H1 (cell line): ENCODE data around the gene DCLRE1A. TPM values are rescaled to one million over a fixed set of nuclear protein-coding genes. Genes with fewer than 3 reads are reported as not detected.

Source experiments
- CTCF ChIA-PET: fragments of 300-600 bp; sonication (Branson Sonifier 250); formaldehyde crosslinking; loops from one replicate; lab custom pipeline; 2021; ENCODE audit not compliant: partially characterized antibody; lab: Charles Lee
- POLR2A ChIA-PET: fragments of 300-600 bp; sonication (Branson Sonifier 250); formaldehyde crosslinking; loops from one replicate; lab custom pipeline; 2021; ENCODE audit warnings: inconsistent platforms; ENCODE audit not compliant: partially characterized antibody; lab: Charles Lee
- DNase-seq, 2 experiments: peaks; one replicate each; pipeline versions ENCODE4 v3.0.0 to v3.0.0-alpha.2; 2010 to 2022; ENCODE audit warnings: low spot score in 2 of 2, low read depth in 1 of 2, mixed read lengths in 1 of 2
- FAIRE-seq: peaks from 2 replicates; lab custom pipeline; 2011; peaks lifted over from hg19 to GRCh38; lab: Jason Lieb, UNC
- H2AFZ ChIP-seq: 2 replicates; pipeline ENCODE4 v1.8.1; 2012; ENCODE audit warnings: low read length, inconsistent platforms
- H2AK5ac ChIP-seq: 2 replicates; pipeline ENCODE4 v1.6.1; 2013; ENCODE audit warnings: low read depth, low read length
- H2BK120ac ChIP-seq: replicated peaks from 2 replicates; pipeline ENCODE3; 2013; ENCODE audit warnings: low read depth, low read length, inconsistent platforms
- H2BK12ac ChIP-seq: 2 replicates; pipeline ENCODE4 v1.6.1; 2013; ENCODE audit warnings: low read depth, low read length
- H2BK15ac ChIP-seq: 2 replicates; pipeline ENCODE4 v1.6.1; 2013; ENCODE audit warnings: low read length
- H2BK20ac ChIP-seq: 2 replicates; pipeline ENCODE4 v1.6.1; 2013; ENCODE audit warnings: low read length
- H2BK5ac ChIP-seq: 2 replicates; pipeline ENCODE4 v1.6.1; 2013; ENCODE audit warnings: low read depth, low read length
- H3K14ac ChIP-seq: 2 replicates; pipeline ENCODE4 v1.6.1; 2013; ENCODE audit warnings: inconsistent platforms; ENCODE audit not compliant: insufficient read length
- H3K18ac ChIP-seq: 2 replicates; pipeline ENCODE4 v1.6.1; 2013; ENCODE audit warnings: low read length; ENCODE audit errors: extremely low read depth
- H3K23ac ChIP-seq: 2 replicates; pipeline ENCODE4 v1.6.1; 2013; ENCODE audit warnings: inconsistent platforms; ENCODE audit not compliant: insufficient read length
- H3K23me2 ChIP-seq: 2 replicates; pipeline ENCODE4 v1.6.1; 2013; ENCODE audit warnings: low read depth, low read length
- H3K27ac ChIP-seq: 2 replicates; pipeline ENCODE4 v1.6.1; 2011; ENCODE audit warnings: low read depth, low read length, inconsistent platforms
- H3K27me3 ChIP-seq, 4 experiments: replicated peaks in 1 of 4; 1 replicate in 1 of 4; 2 replicates in 3 of 4; pipeline versions ENCODE4 v1.6.1 to v1.8.1; 2011 to 2013; ENCODE audit warnings: low read length in 3 of 4, mild to moderate bottlenecking in 3 of 4, inconsistent platforms in 2 of 4, mixed read lengths in 2 of 4, moderate library complexity in 1 of 4; ENCODE audit not compliant: control insufficient read depth in 3 of 4, insufficient read depth in 3 of 4; ENCODE audit errors: extremely low read depth in 1 of 4
- H3K36me3 ChIP-seq, 4 experiments: 2 replicates each; pipeline versions ENCODE4 v1.6.1 to v1.8.1; 2011 to 2013; ENCODE audit warnings: mild to moderate bottlenecking in 4 of 4, low read length in 3 of 4, moderate library complexity in 2 of 4, control low read depth in 1 of 4, inconsistent platforms in 1 of 4; ENCODE audit not compliant: insufficient read depth in 4 of 4, control insufficient read depth in 2 of 4
- H3K4ac ChIP-seq: replicated peaks from 2 replicates; pipeline ENCODE3; 2013; ENCODE audit warnings: low read length, low read depth, mixed read lengths, inconsistent platforms; ENCODE audit not compliant: insufficient read length
- H3K4me1 ChIP-seq, 4 experiments: replicated peaks in 1 of 4; 1 replicate in 1 of 4; 2 replicates in 3 of 4; pipeline versions ENCODE4 v1.6.1 to v1.8.1; 2011 to 2013; ENCODE audit warnings: low read length in 3 of 4, inconsistent platforms in 2 of 4, mixed read lengths in 1 of 4; ENCODE audit not compliant: insufficient read depth in 4 of 4, control insufficient read depth in 3 of 4
- H3K4me2 ChIP-seq, 2 experiments: 2 replicates each; pipeline versions ENCODE4 v1.6.1 to v1.8.1; 2011 to 2013; ENCODE audit warnings: low read depth in 2 of 2, low read length in 2 of 2, control low read depth in 1 of 2, inconsistent platforms in 1 of 2, mild to moderate bottlenecking in 1 of 2; ENCODE audit not compliant: insufficient read depth in 1 of 2
- H3K4me3 ChIP-seq, 4 experiments: fragments of 200-600, 300-600 bp in 1 of 4; sonication (generic), shearing (Covaris generic), sonication (Bioruptor Twin) in 1 of 4; 2 replicates each; pipeline versions ENCODE4 v1.5.1 to v1.8.1; 2011 to 2016; ENCODE audit warnings: low read length in 4 of 4, low read depth in 3 of 4, control low read depth in 2 of 4, inconsistent platforms in 2 of 4, mild to moderate bottlenecking in 2 of 4, mixed read lengths in 1 of 4, moderate library complexity in 1 of 4; ENCODE audit not compliant: insufficient read depth in 2 of 4; ENCODE audit errors: extremely low read depth in 1 of 4
- H3K56ac ChIP-seq: replicated peaks from 2 replicates; pipeline ENCODE3; 2013; ENCODE audit warnings: low read depth, mild to moderate bottlenecking, mixed read lengths, low read length, inconsistent platforms; ENCODE audit not compliant: insufficient read length
- H3K79me1 ChIP-seq: 2 replicates; pipeline ENCODE4 v1.6.1; 2013; ENCODE audit warnings: low read depth, low read length, control low read depth
- H3K79me2 ChIP-seq, 2 experiments: 2 replicates each; pipeline versions ENCODE4 v1.6.1 to v1.8.1; 2012 to 2013; ENCODE audit warnings: low read length in 2 of 2, mild to moderate bottlenecking in 2 of 2, inconsistent platforms in 1 of 2; ENCODE audit not compliant: insufficient read depth in 2 of 2, control insufficient read depth in 1 of 2
- H3K9ac ChIP-seq, 4 experiments: replicated peaks in 1 of 4; 1 replicate in 1 of 4; 2 replicates in 3 of 4; pipeline versions ENCODE4 v1.6.1 to v1.8.1; 2011 to 2013; ENCODE audit warnings: low read depth in 3 of 4, low read length in 3 of 4, control low read depth in 2 of 4, mild to moderate bottlenecking in 2 of 4, moderate library complexity in 2 of 4, inconsistent platforms in 1 of 4; ENCODE audit errors: extremely low read depth in 1 of 4
- H3K9me3 ChIP-seq, 2 experiments: 2 replicates each; pipeline versions ENCODE4 v1.6.1 to v1.8.1; 2012 to 2013; ENCODE audit warnings: mild to moderate bottlenecking in 2 of 2, moderate library complexity in 2 of 2, control low read depth in 1 of 2, inconsistent platforms in 1 of 2, low read depth in 1 of 2, low read length in 1 of 2, mixed read lengths in 1 of 2; ENCODE audit not compliant: insufficient read depth in 2 of 2
- H4K20me1 ChIP-seq, 2 experiments: replicated peaks in 1 of 2; 2 replicates each; pipeline versions ENCODE3 to v1.8.1; 2011 to 2013; ENCODE audit warnings: inconsistent platforms in 2 of 2, low read length in 2 of 2, mild to moderate bottlenecking in 1 of 2; ENCODE audit not compliant: insufficient read depth in 2 of 2, control insufficient read depth in 1 of 2
- H4K5ac ChIP-seq: 2 replicates; pipeline ENCODE4 v1.6.1; 2013; ENCODE audit warnings: low read length, low read depth, mixed read lengths, inconsistent platforms; ENCODE audit not compliant: insufficient read length
- H4K8ac ChIP-seq: 2 replicates; pipeline ENCODE4 v1.8.0; 2013; ENCODE audit warnings: mild to moderate bottlenecking, moderate library complexity, low read length, inconsistent platforms; ENCODE audit not compliant: insufficient read depth; ENCODE audit errors: extremely low read depth
- H4K91ac ChIP-seq: replicated peaks from 2 replicates; pipeline ENCODE3; 2013; ENCODE audit warnings: low read length, mixed read lengths, inconsistent platforms; ENCODE audit not compliant: insufficient read length
- ASH2L ChIP-seq: fragments of 200-600, 300-600 bp; sonication (generic); IDR thresholded peaks from one replicate; pipeline ENCODE4 v1.7.1; 2017; ENCODE audit warnings: low read length
- CTBP2 ChIP-seq: IDR thresholded peaks from 2 replicates; pipeline ENCODE4 v1.7.0; 2011; ENCODE audit warnings: borderline replicate concordance, mild to moderate bottlenecking, moderate library complexity, mixed read lengths, low read length; ENCODE audit not compliant: insufficient read depth, insufficient read length
- CTCF ChIP-seq, 3 experiments: IDR thresholded peaks; 1 replicate in 2 of 3; 2 replicates in 1 of 3; pipeline versions ENCODE4 v1.5.1 to v1.6.1; 2011; ENCODE audit warnings: low read length in 3 of 3, mild to moderate bottlenecking in 3 of 3, inconsistent platforms in 2 of 3, low read depth in 1 of 3, moderate library complexity in 1 of 3; ENCODE audit not compliant: insufficient read depth in 1 of 3; ENCODE audit errors: control extremely low read depth in 1 of 3
- MAFK ChIP-seq: IDR thresholded peaks from 2 replicates; pipeline ENCODE4 v1.6.1; 2012; ENCODE audit warnings: low read depth, mild to moderate bottlenecking, improper control_type of control experiment, low read length
- NANOG ChIP-seq: IDR thresholded peaks from 2 replicates; pipeline ENCODE4 v1.6.1; 2011; ENCODE audit warnings: low read length, low read depth, mild to moderate bottlenecking, inconsistent platforms; ENCODE audit not compliant: insufficient read depth, poor library complexity, severe bottlenecking
- PHF8 ChIP-seq: fragments of 200-600 bp; sonication (generic); conservative IDR thresholded peaks from 2 replicates; pipeline ENCODE4 v1.7.1; 2012; ENCODE audit warnings: low read depth, mild to moderate bottlenecking, inconsistent platforms, low read length, moderate library complexity
- RXRA ChIP-seq: IDR thresholded peaks from 2 replicates; pipeline ENCODE4 v1.6.1; 2011; ENCODE audit warnings: low read depth, mild to moderate bottlenecking, low read length, moderate library complexity; ENCODE audit not compliant: insufficient read depth
- TCF12 ChIP-seq: IDR thresholded peaks from 2 replicates; pipeline ENCODE4 v1.6.1; 2011; ENCODE audit warnings: low read depth, mild to moderate bottlenecking, low read length
- WGBS, 2 experiments: shearing (Covaris generic) in 1 of 2; methylation state at CpG; one replicate each; pipeline versions ENCODE4 v1.1.6 to v1.1.7; 2013 to 2015; ENCODE audit warnings: low lambda C conversion rate in 2 of 2, mixed read lengths in 2 of 2, inconsistent platforms in 1 of 2, low coverage in 1 of 2, missing lambda C conversion rate in 1 of 2; ENCODE audit not compliant: insufficient replicate concordance in 2 of 2, insufficient coverage in 1 of 2, insufficient read length in 1 of 2; ENCODE audit errors: extremely low coverage in 1 of 2, missing lambda C conversion rate in 1 of 2; 5-methylcytosine and 5-hydroxymethylcytosine counted together
- polyA plus RNA-seq, 7 experiments: library from polyadenylated mRNA; depleted of rRNA in 3 of 7; stranded (reverse) in 5 of 7; unstranded in 2 of 7; fragments of >200 nt in 5 of 7; fragments of 200-250 nt in 2 of 7; gene quantifications; 1 replicate in 5 of 7; 2 replicates in 1 of 7; 4 replicates in 1 of 7; pipeline versions ENCODE4 v1.2.1 to v1.2.3, GENCODE V29; 2011 to 2013; ENCODE audit warnings: missing spikeins in 2 of 7, mixed read lengths in 2 of 7
- total RNA-seq: library from RNA; stranded (reverse); fragmentation: NEBNext Ultra II Directional; extraction: Animal tissue kit (Norgen Biotek cat#: 25700); gene quantifications from 2 replicates; pipeline ENCODE4 v1.2.1, GENCODE V29; 2021
- TF ChIP-seq, protein P1 (sequence below): IDR thresholded peaks from 2 replicates; pipeline ENCODE4 v1.6.1; 2011; ENCODE audit warnings: low read length, improper control_type of control experiment

Gene DCLRE1A
- total and polyA plus RNA-seq, 2 of the 8 experiments (the other 6 are each of a cell fraction or from before 2014, with no cell fraction given), result 8.1 to 10.1 TPM

GRCh38 chr10:113875212-113875611 is 21.3 kb upstream of the DCLRE1A start:
- H2BK15ac ChIP-seq, result no peak overlapping the region
- no peak overlapping the region for H3K9ac ChIP-seq
- H4K20me1 ChIP-seq, result no peaks in the 10 kb centered on the region
- H3K79me1 ChIP-seq, result no peaks in the 10 kb centered on the region
- no peak overlapping the region for H2BK12ac ChIP-seq
- H4K8ac ChIP-seq, result no peak overlapping the region
- H3K4ac ChIP-seq, result no peak overlapping the region
- H3K27ac ChIP-seq, result no peak overlapping the region
- no peak overlapping the region for H3K4me2 ChIP-seq
- peaks cover 0 to 13% (median 3%) of the 10 kb centered on the region in 4 experiments; a peak in 3 of 8 replicates for H3K36me3 ChIP-seq
- H3K23ac ChIP-seq, result no peak overlapping the region
- H2BK120ac ChIP-seq, result no peak overlapping the region
- no peaks in the 10 kb centered on the region for H3K9me3 ChIP-seq
- H4K91ac ChIP-seq, result no peak overlapping the region
- POLR2A ChIA-PET, result interaction anchor here (1.5 kb wide), 1 partner anchor 22 kb away, joined by 5 read pairs; the partner anchor contains the start of genes DCLRE1A and NHLRC2
- CTCF ChIA-PET, result interaction anchor here (0.6 kb wide), 1 partner anchor 228 kb away, joined by 3 read pairs; no protein-coding TSS in a partner anchor
- no peak overlapping the region for H3K56ac ChIP-seq
- 92% methylated on average over 1 of the region's 1 CpG; no CpG with 5 or more reads in 1 of the 2 experiments for WGBS, 2 experiments
- no peak overlapping the region for H4K5ac ChIP-seq
- no peak overlapping the region for H2AK5ac ChIP-seq
- DNase-seq (no peak), FAIRE-seq (peak; percentile 19)
- no peak overlapping the region for H2BK5ac ChIP-seq
- H2AFZ ChIP-seq, result no peak overlapping the region
- H3K79me2 ChIP-seq, result peaks cover 0 to 42% of the 10 kb centered on the region in 2 experiments; a peak in 3 of 4 replicates
- no peaks in the 10 kb centered on the region for H3K27me3 ChIP-seq
- H3K14ac ChIP-seq, result no peak overlapping the region
- no peaks in the 10 kb centered on the region for H3K4me1 ChIP-seq
- no peak overlapping the region for H3K18ac ChIP-seq
- no peak overlapping the region for H2BK20ac ChIP-seq
- H3K23me2 ChIP-seq, result no peaks in the 10 kb centered on the region; the same call in 1 of the 2 replicates
- no peak overlapping the region for H3K4me3 ChIP-seq
- TF ChIP-seq TCF12, result no peak
- no peak for TF ChIP-seq NANOG
- no peak for TF ChIP-seq ASH2L
- no peak for TF ChIP-seq CTCF (IDR thresholded peaks at IDR 0.05; ENCODE audit: control extremely low read depth in 1 of 3, insufficient read depth in 1 of 3, low read depth in 1 of 3, low read length in 3 of 3)
- TF ChIP-seq CTBP2, result no peak
- no peak for TF ChIP-seq PHF8
- TF ChIP-seq, protein P1, sequence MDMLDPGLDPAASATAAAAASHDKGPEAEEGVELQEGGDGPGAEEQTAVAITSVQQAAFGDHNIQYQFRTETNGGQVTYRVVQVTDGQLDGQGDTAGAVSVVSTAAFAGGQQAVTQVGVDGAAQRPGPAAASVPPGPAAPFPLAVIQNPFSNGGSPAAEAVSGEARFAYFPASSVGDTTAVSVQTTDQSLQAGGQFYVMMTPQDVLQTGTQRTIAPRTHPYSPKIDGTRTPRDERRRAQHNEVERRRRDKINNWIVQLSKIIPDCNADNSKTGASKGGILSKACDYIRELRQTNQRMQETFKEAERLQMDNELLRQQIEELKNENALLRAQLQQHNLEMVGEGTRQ, result no peak
- no peak for TF ChIP-seq RXRA
- no peak for TF ChIP-seq MAFK
